ENCODE data around the gene MMD2.

The MMD2 gene

DNA sequence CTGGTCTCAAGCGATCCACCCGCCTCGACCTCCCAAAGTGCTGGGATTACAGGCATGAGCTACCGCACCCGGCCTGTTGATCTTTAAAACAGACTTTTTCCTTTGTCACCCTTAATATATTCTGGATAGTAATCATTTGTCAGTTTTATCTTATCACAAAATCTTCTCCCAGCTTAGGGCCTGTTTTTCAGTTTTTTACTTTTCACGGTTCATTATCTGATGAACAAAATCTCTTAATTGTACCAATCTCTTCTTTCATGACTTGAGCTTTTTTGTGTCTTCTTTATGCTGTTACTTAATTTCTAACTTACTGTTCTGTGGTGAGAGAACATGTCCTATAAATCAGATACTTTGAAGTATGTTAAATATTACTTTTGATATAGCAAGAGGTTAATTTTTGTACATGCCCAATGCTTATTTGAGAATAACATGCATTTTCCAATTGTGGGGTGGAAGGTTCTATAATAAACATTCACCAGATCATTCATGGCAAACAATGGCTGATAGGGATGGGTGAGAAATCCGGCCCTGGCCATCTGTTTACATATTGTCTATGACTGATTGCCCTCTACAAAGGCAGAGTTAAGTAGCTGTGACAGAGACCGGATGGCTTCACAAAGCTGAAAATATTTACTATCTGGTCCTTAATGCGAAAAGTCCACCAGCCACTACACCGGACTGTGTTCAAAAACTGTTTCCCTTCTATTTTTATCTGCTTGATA, 102.5 kb downstream of the MMD2 start:
- TF ChIP-seq GATA1 (IDR thresholded peaks at IDR 0.05; ENCODE audit: low read depth, low read length), result no peak
- no peak for TF ChIP-seq POLR2A (IDR thresholded peaks at IDR 0.05; ENCODE audit: low read length)
- no peak for DNase-seq

Measured in erythroblast (primary cell).